Smooth muscle cell (in vitro differentiated cells): ENCODE results near the gene DUOX1. TPM values are rescaled to one million over a fixed set of nuclear protein-coding genes. Genes with fewer than 3 reads are reported as not detected.

Experiments
- DNase-seq: peaks from one replicate; lab custom pipeline; 2025; ENCODE audit not compliant: unreplicated experiment; lab: John Stamatoyannopoulos, UW
- H2AFZ ChIP-seq: fragments of 200-600 bp; sonication (generic); 2 replicates; pipeline ENCODE4 v1.6.0; 2016; ENCODE audit warnings: antibody characterized with exemption, low read depth, mild to moderate bottlenecking
- H3F3A ChIP-seq: fragments of 200-600 bp; sonication (generic); 2 replicates; pipeline ENCODE4 v1.6.0; 2017; ENCODE audit warnings: antibody characterized with exemption, low read depth
- H3K27ac ChIP-seq: fragments of 200-600 bp; sonication (generic); 2 replicates; pipeline ENCODE4 v1.5.1; 2016; ENCODE audit warnings: low read depth, mild to moderate bottlenecking
- H3K27me3 ChIP-seq: fragments of 200-600 bp; sonication (generic); 2 replicates; pipeline ENCODE4 v1.6.1; 2016; ENCODE audit warnings: low read depth, mild to moderate bottlenecking
- H3K36me3 ChIP-seq: fragments of 200-600 bp; sonication (generic); 2 replicates; pipeline ENCODE4 v1.5.1; 2016; ENCODE audit warnings: low read depth
- H3K4me1 ChIP-seq: fragments of 200-600 bp; sonication (generic); 2 replicates; pipeline ENCODE4 v1.5.1; 2016; ENCODE audit warnings: low read depth
- H3K4me2 ChIP-seq: fragments of 200-600 bp; sonication (generic); 2 replicates; pipeline ENCODE4 v1.6.0; 2016; ENCODE audit warnings: mild to moderate bottlenecking
- H3K4me3 ChIP-seq: fragments of 200-600 bp; sonication (generic); 2 replicates; pipeline ENCODE4 v1.5.1; 2016; ENCODE audit warnings: mild to moderate bottlenecking
- H3K79me2 ChIP-seq: fragments of 200-600 bp; sonication (generic); 2 replicates; pipeline ENCODE4 v1.6.0; 2016; ENCODE audit warnings: low read depth, mild to moderate bottlenecking
- H3K9ac ChIP-seq: fragments of 200-600 bp; sonication (generic); 2 replicates; pipeline ENCODE4 v1.6.0; 2016; ENCODE audit warnings: low read depth
- H3K9me3 ChIP-seq: fragments of 200-600 bp; sonication (generic); replicated peaks from 2 replicates; pipeline ENCODE4 v1.5.1; 2016; ENCODE audit warnings: low read depth
- H4K20me1 ChIP-seq: fragments of 200-600 bp; sonication (generic); 2 replicates; pipeline ENCODE4 v1.6.0; 2016; ENCODE audit warnings: low read depth
- WGBS: methylation state at CpG from one replicate; pipeline ENCODE4 v1.1.7; 2016; ENCODE audit warnings: low lambda C conversion rate; 5-methylcytosine and 5-hydroxymethylcytosine counted together
- polyA plus RNA-seq: library from polyadenylated mRNA; unstranded; fragments of >200 nt; fragmentation: Nextera tagmentation; extraction: Ambion mirVana; gene quantifications from 2 replicates; pipeline ENCODE4 v1.2.1, GENCODE V29; 2016
- total RNA-seq: library from RNA; depleted of rRNA; stranded (reverse); fragments of >200 nt; gene quantifications from 2 replicates; pipeline ENCODE4 v1.2.3, GENCODE V29; 2014
- TF ChIP-seq, protein P1 (sequence below): fragments of 200-600 bp; sonication (generic); IDR thresholded peaks from 2 replicates; pipeline ENCODE4 v1.5.1; 2017; ENCODE audit warnings: borderline replicate concordance, mild to moderate bottlenecking, antibody characterized with exemption; ENCODE audit not compliant: insufficient read depth, poor library complexity, severe bottlenecking

The DUOX1 gene
- total and polyA plus RNA-seq, 2 experiments from 2014 or later: 4.4 to 5.8 TPM

DNA sequence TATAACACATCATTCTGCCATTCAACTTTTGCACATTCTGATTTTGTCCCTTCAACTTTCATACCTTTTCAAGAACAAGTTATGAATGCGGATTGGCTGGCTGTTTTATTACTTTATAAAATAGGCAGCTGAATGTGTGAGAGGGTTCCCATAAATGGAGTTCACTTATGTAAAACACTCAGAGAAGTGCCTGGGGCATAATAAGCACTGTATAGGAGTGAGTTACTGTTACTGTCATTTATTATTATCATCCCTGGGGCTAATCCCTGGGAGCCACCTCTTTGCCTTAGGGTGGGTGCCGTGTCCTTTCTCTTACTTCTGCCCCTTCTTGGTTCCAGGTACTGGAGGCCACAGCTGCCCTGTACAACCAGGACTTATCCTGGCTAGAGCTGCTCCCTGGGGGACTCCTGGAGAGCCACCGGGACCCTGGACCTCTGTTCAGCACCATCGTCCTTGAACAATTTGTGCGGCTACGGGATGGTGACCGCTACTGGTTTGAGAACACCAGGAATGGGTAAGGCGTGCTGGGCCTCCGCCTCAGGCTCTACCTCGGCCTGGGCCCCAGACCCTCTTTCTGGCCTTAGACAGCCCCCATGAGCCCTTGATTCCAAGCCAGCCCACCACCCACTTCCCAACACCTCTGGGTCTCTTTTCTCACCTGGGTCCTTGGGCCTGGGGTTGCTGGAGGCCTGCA is 10.9 kb downstream of the DUOX1 start:
- Histone ChIP-seq H3K4me1 (no peaks in the 10 kb centered on the region), H3K9ac (no peak overlapping the region), H3K79me2 (no peaks in the 10 kb centered on the region), H3K9me3 (no peaks in the 10 kb centered on the region), H3K4me3 (no peak overlapping the region), H3K27ac (no peak overlapping the region), H4K20me1 (no peaks in the 10 kb centered on the region), H3K27me3 (peaks cover 15% of the 10 kb centered on the region), H3F3A (no peaks in the 10 kb centered on the region), H3K4me2 (no peak overlapping the region), H2AFZ (no peak overlapping the region), H3K36me3 (no peaks in the 10 kb centered on the region)
- 97% methylated on average over 10 of the region's 10 CpGs for WGBS
- no peak for DNase-seq
- TF ChIP-seq, protein P1, sequence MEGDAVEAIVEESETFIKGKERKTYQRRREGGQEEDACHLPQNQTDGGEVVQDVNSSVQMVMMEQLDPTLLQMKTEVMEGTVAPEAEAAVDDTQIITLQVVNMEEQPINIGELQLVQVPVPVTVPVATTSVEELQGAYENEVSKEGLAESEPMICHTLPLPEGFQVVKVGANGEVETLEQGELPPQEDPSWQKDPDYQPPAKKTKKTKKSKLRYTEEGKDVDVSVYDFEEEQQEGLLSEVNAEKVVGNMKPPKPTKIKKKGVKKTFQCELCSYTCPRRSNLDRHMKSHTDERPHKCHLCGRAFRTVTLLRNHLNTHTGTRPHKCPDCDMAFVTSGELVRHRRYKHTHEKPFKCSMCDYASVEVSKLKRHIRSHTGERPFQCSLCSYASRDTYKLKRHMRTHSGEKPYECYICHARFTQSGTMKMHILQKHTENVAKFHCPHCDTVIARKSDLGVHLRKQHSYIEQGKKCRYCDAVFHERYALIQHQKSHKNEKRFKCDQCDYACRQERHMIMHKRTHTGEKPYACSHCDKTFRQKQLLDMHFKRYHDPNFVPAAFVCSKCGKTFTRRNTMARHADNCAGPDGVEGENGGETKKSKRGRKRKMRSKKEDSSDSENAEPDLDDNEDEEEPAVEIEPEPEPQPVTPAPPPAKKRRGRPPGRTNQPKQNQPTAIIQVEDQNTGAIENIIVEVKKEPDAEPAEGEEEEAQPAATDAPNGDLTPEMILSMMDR: no peak

- TF ChIP-seq, protein P1: no peak
- 84% methylated on average over 5 of the region's 5 CpGs for WGBS
- H3F3A ChIP-seq: no peaks in the 10 kb centered on the region
Observed at GRCh38 chr15:45141386-45141785, 11.6 kb downstream of the DUOX1 start.

DNA sequence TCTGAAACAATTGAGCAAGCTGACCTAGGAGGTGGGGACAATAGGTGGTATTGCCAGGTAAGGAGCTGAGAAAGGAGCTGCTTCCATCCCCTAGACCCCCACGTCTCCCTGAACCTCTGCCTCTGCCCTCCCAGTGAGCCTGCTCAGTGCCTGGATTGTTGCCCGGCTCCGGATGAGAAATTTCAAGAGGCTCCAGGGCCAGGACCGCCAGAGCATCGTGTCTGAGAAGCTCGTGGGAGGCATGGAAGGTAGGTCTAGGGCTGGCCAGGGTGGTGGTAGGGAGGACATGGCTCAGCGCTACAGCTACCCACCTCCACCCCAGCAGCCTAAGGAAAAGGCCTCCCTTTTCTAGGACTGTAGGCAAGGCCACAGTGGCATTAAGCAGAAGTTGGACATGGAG is 13.3 kb downstream of the DUOX1 start:
- Histone ChIP-seq H3K27me3 (no peaks in the 10 kb centered on the region), H3K27ac (no peak overlapping the region), H3F3A (no peaks in the 10 kb centered on the region), H3K36me3 (no peaks in the 10 kb centered on the region), H3K79me2 (no peaks in the 10 kb centered on the region), H3K4me3 (no peak overlapping the region), H3K4me2 (no peak overlapping the region), H3K4me1 (no peaks in the 10 kb centered on the region), H3K9me3 (no peaks in the 10 kb centered on the region), H2AFZ (no peak overlapping the region), H4K20me1 (no peaks in the 10 kb centered on the region), H3K9ac (no peak overlapping the region)
- 95% methylated on average over 7 of the region's 7 CpGs for WGBS
- no peak for DNase-seq
- TF ChIP-seq, protein P1: no peak

More at GRCh38 chr15:45141386-45141785, 11.6 kb downstream of the DUOX1 start:
- no peaks in the 10 kb centered on the region for H4K20me1 ChIP-seq
- peaks cover 9% of the 10 kb centered on the region for H3K27me3 ChIP-seq
- no peak for DNase-seq
- H3K4me2 ChIP-seq: no peak overlapping the region
- H3K27ac ChIP-seq: no peak overlapping the region
- H3K4me3 ChIP-seq: no peak overlapping the region
- no peaks in the 10 kb centered on the region for H3K79me2 ChIP-seq
- H3K4me1 ChIP-seq: no peaks in the 10 kb centered on the region
- H2AFZ ChIP-seq: no peak overlapping the region
- H3K9me3 ChIP-seq: no peaks in the 10 kb centered on the region
- H3K36me3 ChIP-seq: no peaks in the 10 kb centered on the region
- H3K9ac ChIP-seq: no peak overlapping the region

GRCh38 chr15:45143946-45144345 is 14.2 kb downstream of the DUOX1 start:
- Histone ChIP-seq H2AFZ (no peak overlapping the region), H3K9ac (no peak overlapping the region), H3K4me1 (no peaks in the 10 kb centered on the region), H3K79me2 (no peaks in the 10 kb centered on the region), H3K27me3 (no peaks in the 10 kb centered on the region), H3K36me3 (no peaks in the 10 kb centered on the region), H3K4me2 (no peak overlapping the region), H4K20me1 (no peaks in the 10 kb centered on the region), H3K9me3 (no peaks in the 10 kb centered on the region), H3K27ac (no peak overlapping the region), H3K4me3 (no peak overlapping the region), H3F3A (no peaks in the 10 kb centered on the region)
- 89% methylated on average over 11 of the region's 11 CpGs for WGBS
- TF ChIP-seq, protein P1: no peak
- DNase-seq: no peak
